Neutrophil (primary cell): Measurements from ENCODE around the gene UBE2O.

Experiments used
- H3K27ac ChIP-seq: fragments of 200-600 bp; sonication (generic); 2 replicates; pipeline ENCODE4 v1.5.1; 2016; ENCODE audit warnings: mild to moderate bottlenecking, moderate library complexity
- H3K27me3 ChIP-seq: fragments of 200-600 bp; sonication (generic); 2 replicates; pipeline ENCODE4 v1.6.0; 2016; ENCODE audit warnings: mild to moderate bottlenecking
- H3K36me3 ChIP-seq: fragments of 200-600 bp; sonication (generic); 2 replicates; pipeline ENCODE4 v1.5.1; 2017
- H3K4me1 ChIP-seq, 2 experiments: fragments of 200-600 bp in 1 of 2; sonication (generic) in 1 of 2; 1 replicate in 1 of 2; 2 replicates in 1 of 2; pipeline versions ENCODE4 v1.5.1 to v1.6.1; 2013 to 2016; ENCODE audit warnings: low read depth in 1 of 2, low read length in 1 of 2, mild to moderate bottlenecking in 1 of 2, moderate library complexity in 1 of 2; ENCODE audit not compliant: control insufficient read depth in 1 of 2, insufficient read depth in 1 of 2
- H3K4me3 ChIP-seq, 2 experiments: fragments of 200-600 bp in 1 of 2; sonication (generic) in 1 of 2; 1 replicate in 1 of 2; 2 replicates in 1 of 2; pipeline ENCODE4 v1.5.1; 2013 to 2016; ENCODE audit warnings: low read depth in 1 of 2, low read length in 1 of 2, mild to moderate bottlenecking in 1 of 2, moderate library complexity in 1 of 2
- H3K9me3 ChIP-seq: fragments of 200-600 bp; sonication (generic); 2 replicates; pipeline ENCODE4 v1.5.1; 2016
- TF ChIP-seq, protein P1 (sequence below): fragments of 200-600 bp; sonication (generic); IDR thresholded peaks from 2 replicates; pipeline ENCODE4 v1.5.1; 2016; ENCODE audit warnings: antibody characterized with exemption

Gene UBE2O

GRCh38 chr17:76426853-76427252 is 26.1 kb downstream of the UBE2O start:
- Histone ChIP-seq H3K27me3 (no peaks in the 10 kb centered on the region), H3K27ac (no peak overlapping the region), H3K4me1 (no peaks in the 10 kb centered on the region), H3K9me3 (no peaks in the 10 kb centered on the region), H3K4me3 (no peak overlapping the region), H3K36me3 (no peaks in the 10 kb centered on the region)
- TF ChIP-seq, protein P1, sequence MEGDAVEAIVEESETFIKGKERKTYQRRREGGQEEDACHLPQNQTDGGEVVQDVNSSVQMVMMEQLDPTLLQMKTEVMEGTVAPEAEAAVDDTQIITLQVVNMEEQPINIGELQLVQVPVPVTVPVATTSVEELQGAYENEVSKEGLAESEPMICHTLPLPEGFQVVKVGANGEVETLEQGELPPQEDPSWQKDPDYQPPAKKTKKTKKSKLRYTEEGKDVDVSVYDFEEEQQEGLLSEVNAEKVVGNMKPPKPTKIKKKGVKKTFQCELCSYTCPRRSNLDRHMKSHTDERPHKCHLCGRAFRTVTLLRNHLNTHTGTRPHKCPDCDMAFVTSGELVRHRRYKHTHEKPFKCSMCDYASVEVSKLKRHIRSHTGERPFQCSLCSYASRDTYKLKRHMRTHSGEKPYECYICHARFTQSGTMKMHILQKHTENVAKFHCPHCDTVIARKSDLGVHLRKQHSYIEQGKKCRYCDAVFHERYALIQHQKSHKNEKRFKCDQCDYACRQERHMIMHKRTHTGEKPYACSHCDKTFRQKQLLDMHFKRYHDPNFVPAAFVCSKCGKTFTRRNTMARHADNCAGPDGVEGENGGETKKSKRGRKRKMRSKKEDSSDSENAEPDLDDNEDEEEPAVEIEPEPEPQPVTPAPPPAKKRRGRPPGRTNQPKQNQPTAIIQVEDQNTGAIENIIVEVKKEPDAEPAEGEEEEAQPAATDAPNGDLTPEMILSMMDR = no peak

- no peaks in the 10 kb centered on the region for H3K9me3 ChIP-seq
- no peak overlapping the region for H3K4me3 ChIP-seq
- no peaks in the 10 kb centered on the region for H3K36me3 ChIP-seq
- H3K4me1 ChIP-seq = no peaks in the 10 kb centered on the region
- H3K27me3 ChIP-seq = no peaks in the 10 kb centered on the region
- TF ChIP-seq, protein P1 = no peak
- H3K27ac ChIP-seq = no peak overlapping the region
Observed at GRCh38 chr17:76422860-76423259, 30.1 kb downstream of the UBE2O start.

GRCh38 chr17:76422406-76422805 is 30.5 kb downstream of the UBE2O start:
- Histone ChIP-seq H3K4me3 (no peak overlapping the region), H3K9me3 (no peaks in the 10 kb centered on the region), H3K4me1 (no peaks in the 10 kb centered on the region), H3K27ac (no peak overlapping the region), H3K36me3 (no peaks in the 10 kb centered on the region), H3K27me3 (no peaks in the 10 kb centered on the region)
- TF ChIP-seq, protein P1 = no peak

GRCh38 chr17:76421044-76421407 is 31.9 kb downstream of the UBE2O start:
- Histone ChIP-seq H3K27me3 (no peaks in the 10 kb centered on the region), H3K9me3 (no peaks in the 10 kb centered on the region), H3K4me3 (no peak overlapping the region), H3K36me3 (no peaks in the 10 kb centered on the region), H3K27ac (no peak overlapping the region), H3K4me1 (no peaks in the 10 kb centered on the region)
- TF ChIP-seq, protein P1 = no peak

DNA sequence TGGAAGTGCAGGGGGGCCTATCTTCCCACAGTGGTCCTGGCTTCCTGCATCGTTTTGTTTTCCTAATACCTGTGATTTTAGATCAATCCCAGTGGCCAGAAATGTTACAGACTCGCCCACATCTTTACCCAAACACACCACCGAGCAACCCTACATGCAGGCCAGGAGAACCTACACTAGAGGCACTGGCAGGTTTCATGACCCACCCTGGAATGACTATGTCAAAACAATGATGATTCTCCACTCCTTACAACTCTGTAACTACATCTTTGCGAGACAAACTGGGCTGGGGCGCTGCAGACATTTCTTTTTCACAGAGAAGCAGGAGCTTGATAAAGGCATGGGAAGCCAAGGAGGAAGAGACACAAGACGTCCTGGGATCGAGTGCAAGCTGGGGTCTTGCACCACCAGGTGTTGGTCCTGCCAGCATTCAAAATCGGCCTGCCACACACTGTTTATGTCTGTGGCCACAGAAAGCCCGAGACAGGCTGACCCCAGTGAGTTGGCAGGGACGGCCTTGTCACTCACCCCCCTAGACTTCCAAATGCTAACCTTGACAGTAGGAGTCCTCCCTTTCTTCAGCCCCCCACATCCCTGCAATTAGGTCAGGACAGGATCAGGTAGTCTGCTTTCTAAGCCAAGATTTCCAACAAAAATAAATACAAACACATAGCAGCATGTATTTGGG is 32.5 kb downstream of the UBE2O start:
- Histone ChIP-seq H3K4me1 (no peaks in the 10 kb centered on the region), H3K36me3 (no peaks in the 10 kb centered on the region), H3K9me3 (no peaks in the 10 kb centered on the region), H3K27ac (no peak overlapping the region), H3K4me3 (no peak overlapping the region), H3K27me3 (no peaks in the 10 kb centered on the region)
- TF ChIP-seq, protein P1 = no peak
